A673 (cell line): ENCODE data around the gene HDAC2. TPM values are rescaled to one million over a fixed set of nuclear protein-coding genes. Genes with fewer than 3 reads are reported as not detected.

ENCODE experiments used
- BruUV-seq: library from RNA; stranded (reverse); fragments of 400-500 nt; replicated peaks from 2 replicates; lab custom pipeline; 2021; lab: Mats Ljungman, UMichigan
- CTCF ChIA-PET: fragments of 300-600 bp; sonication (Branson Sonifier 250); formaldehyde crosslinking; loops from one replicate; lab custom pipeline; 2022; ENCODE audit warnings: antibody characterized with exemption; lab: Charles Lee
- POLR2A ChIA-PET: fragments of 300-600 bp; sonication (Branson Sonifier 250); formaldehyde crosslinking; loops from one replicate; lab custom pipeline; 2022; ENCODE audit warnings: antibody characterized with exemption; ENCODE audit not compliant: low non-redundant PET; lab: Charles Lee
- DNase-seq: peaks from one replicate; pipeline ENCODE4 v3.0.0-alpha.2; 2015; ENCODE audit warnings: low spot score
- H3K27ac ChIP-seq: fragments of 200-600 bp; sonication (generic); 2 replicates; pipeline ENCODE4 v1.5.1; 2016; ENCODE audit warnings: mixed run types, low read depth, mild to moderate bottlenecking, mixed read lengths, antibody characterized with exemption, low read length; ENCODE audit not compliant: poor library complexity, severe bottlenecking
- H3K27me3 ChIP-seq: fragments of 200-600 bp; sonication (generic); replicated peaks from 2 replicates; pipeline ENCODE4 v1.6.1; 2017; ENCODE audit warnings: mixed run types, low read depth, mild to moderate bottlenecking, mixed read lengths, antibody characterized with exemption, low read length; ENCODE audit not compliant: insufficient read depth, poor library complexity
- H3K36me3 ChIP-seq: fragments of 200-600 bp; sonication (generic); 2 replicates; pipeline ENCODE4 v1.6.1; 2016; ENCODE audit warnings: mixed run types, mild to moderate bottlenecking, mixed read lengths, antibody characterized with exemption, low read length; ENCODE audit not compliant: insufficient read depth, poor library complexity, severe bottlenecking
- H3K4me1 ChIP-seq: fragments of 200-600 bp; sonication (generic); 2 replicates; pipeline ENCODE4 v1.6.1; 2017; ENCODE audit warnings: mixed run types, mild to moderate bottlenecking, mixed read lengths, antibody characterized with exemption, low read length; ENCODE audit not compliant: insufficient read depth, poor library complexity, severe bottlenecking
- H3K4me3 ChIP-seq: fragments of 200-600 bp; sonication (generic); 2 replicates; pipeline ENCODE4 v1.5.1; 2016; ENCODE audit warnings: low read depth, mixed run types, mild to moderate bottlenecking, mixed read lengths, low read length; ENCODE audit not compliant: poor library complexity, severe bottlenecking
- H3K9me3 ChIP-seq: fragments of 200-600 bp; sonication (generic); 2 replicates; pipeline ENCODE4 v1.6.1; 2016; ENCODE audit warnings: mixed run types, low read depth, mild to moderate bottlenecking, mixed read lengths, antibody characterized with exemption, low read length; ENCODE audit not compliant: poor library complexity, severe bottlenecking
- CTCF ChIP-seq: fragments of 300-800, 200-600 bp; sonication (generic); conservative IDR thresholded peaks from 2 replicates; pipeline ENCODE4 v1.5.1; 2017; ENCODE audit warnings: low read depth, mild to moderate bottlenecking, antibody characterized with exemption, low read length, moderate library complexity, mixed read lengths
- EZH2 ChIP-seq: fragments of 200-600 bp; sonication (generic); IDR thresholded peaks from 2 replicates; pipeline ENCODE4 v1.6.1; 2017; ENCODE audit warnings: borderline replicate concordance, low read depth, mild to moderate bottlenecking, mixed read lengths, antibody characterized with exemption, low read length; ENCODE audit not compliant: poor library complexity, severe bottlenecking
- intact Hi-C: fragments of 100-400 bp; cut with micrococcal nuclease; formaldehyde crosslinking; loops from one replicate; pipeline ENCODE4 v1.10.0; 2022; ENCODE audit not compliant: unreplicated experiment
- total RNA-seq: library from RNA; stranded (reverse); gene quantifications from 2 replicates; pipeline ENCODE4 v1.2.3, GENCODE V29; 2021

The HDAC2 gene
- total RNA-seq, 1 experiment from 2014 or later = 257 TPM

- POLR2A ChIA-PET = no interaction called here
- H3K4me3 ChIP-seq = no peak overlapping the region
These were observed 69.5 kb downstream of the HDAC2 start for GRCh38 chr6:113901482-113901881.

GRCh38 chr6:113894712-113895674, 76.0 kb downstream of the HDAC2 start:
- CTCF ChIA-PET = no interaction called here
- Histone ChIP-seq H3K27ac (no peak overlapping the region), H3K4me3 (no peak overlapping the region), H3K9me3 (no peaks in the 10 kb centered on the region), H3K27me3 (no peaks in the 10 kb centered on the region), H3K4me1 (no peaks in the 10 kb centered on the region), H3K36me3 (no peaks in the 10 kb centered on the region)
- TF ChIP-seq CTCF (no peak), EZH2 (no peak)
- no TSS peak for BruUV-seq
- intact Hi-C loops = no loop called here
- POLR2A ChIA-PET = no interaction called here
- no peak for DNase-seq

More at GRCh38 chr6:113901482-113901881, 69.5 kb downstream of the HDAC2 start:
- no peaks in the 10 kb centered on the region for H3K27me3 ChIP-seq
- no peaks in the 10 kb centered on the region for H3K36me3 ChIP-seq
- H3K9me3 ChIP-seq = no peaks in the 10 kb centered on the region
- intact Hi-C loops = loop anchor here (10.0 kb wide), 2 partner anchors 717 to 1567 kb away; no protein-coding TSS in a partner anchor
- CTCF ChIA-PET = no interaction called here
- no peak overlapping the region for H3K27ac ChIP-seq
- TF ChIP-seq CTCF = no peak
- TF ChIP-seq EZH2 = no peak
- DNase-seq = no peak
- no peaks in the 10 kb centered on the region for H3K4me1 ChIP-seq
- no TSS peak for BruUV-seq

GRCh38 chr6:113893866-113894265, 77.1 kb downstream of the HDAC2 start:
- TF ChIP-seq CTCF (no peak), EZH2 (no peak)
- intact Hi-C loops = no loop called here
- CTCF ChIA-PET = no interaction called here
- Histone ChIP-seq H3K4me3 (no peak overlapping the region), H3K4me1 (no peaks in the 10 kb centered on the region), H3K36me3 (no peaks in the 10 kb centered on the region), H3K27me3 (no peaks in the 10 kb centered on the region), H3K9me3 (no peaks in the 10 kb centered on the region), H3K27ac (no peak overlapping the region)
- DNase-seq = no peak
- POLR2A ChIA-PET = no interaction called here
- BruUV-seq = no TSS peak
